ENCODE results near the gene UMPS. TPM values are rescaled to one million over a fixed set of nuclear protein-coding genes. Genes with fewer than 3 reads are reported as not detected.

The UMPS gene
- total RNA-seq, 4 donors from 2014 or later, result 15.6 to 28.4 (median 23.0) TPM

GRCh38 chr3:124774841-124775402 is 44.7 kb downstream of the UMPS start:
- no peak for TF ChIP-seq POLR2A (IDR thresholded peaks at IDR 0.05)
- TF ChIP-seq CTCF (IDR thresholded peaks at IDR 0.05), result no peak
- Histone ChIP-seq H3K4me3 (no peak overlapping the region), H3K4me1 (peaks cover 0 to 28% (median 0%) of the 10 kb centered on the region in 4 donors), H3K27me3 (no peaks in the 10 kb centered on the region), H3K9me3 (no peaks in the 10 kb centered on the region), H3K27ac (no peak overlapping the region), H3K36me3 (peaks cover 0 to 11% (median 0%) of the 10 kb centered on the region in 3 donors)
- DNase-seq, result no peak

GRCh38 chr3:124775877-124776276 is 45.6 kb downstream of the UMPS start:
- no peak for DNase-seq
- Histone ChIP-seq H3K4me3 (no peak overlapping the region), H3K27ac (no peak overlapping the region), H3K27me3 (no peaks in the 10 kb centered on the region), H3K4me1 (peaks cover 0 to 30% (median 0%) of the 10 kb centered on the region in 4 donors), H3K9me3 (no peaks in the 10 kb centered on the region), H3K36me3 (peaks cover 0 to 11% (median 0%) of the 10 kb centered on the region in 3 donors)
- TF ChIP-seq POLR2A (IDR thresholded peaks at IDR 0.05), result no peak
- no peak for TF ChIP-seq CTCF (IDR thresholded peaks at IDR 0.05)

DNA sequence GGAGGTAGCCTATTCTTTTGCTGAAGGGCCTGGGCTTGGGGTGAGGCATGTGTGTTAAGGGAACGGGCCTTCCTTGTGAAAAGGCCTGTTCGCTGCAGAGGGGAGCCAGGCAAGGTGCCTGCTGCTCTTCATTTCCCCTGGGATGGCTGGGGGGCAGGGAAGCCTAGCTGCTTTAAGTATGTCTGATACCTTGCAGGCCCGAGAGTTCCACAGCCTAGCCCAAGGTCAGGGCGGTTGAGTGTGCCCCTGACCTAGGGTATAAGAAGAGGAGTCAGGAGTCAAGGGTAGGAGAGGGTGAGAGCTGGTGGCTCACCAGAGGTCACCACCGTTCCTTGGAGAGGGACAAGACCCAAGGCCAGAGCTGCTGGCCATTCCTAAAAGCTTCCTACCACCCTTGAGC is 46.6 kb downstream of the UMPS start:
- no peak for DNase-seq
- H3K4me3 ChIP-seq, result no peak overlapping the region
- TF ChIP-seq POLR2A (IDR thresholded peaks at IDR 0.05) (no peak), CTCF (IDR thresholded peaks at IDR 0.05) (no peak)
- H3K4me1 ChIP-seq, result peaks cover 0 to 33% (median 0%) of the 10 kb centered on the region in 4 donors
- no peak overlapping the region for H3K27ac ChIP-seq
- H3K36me3 ChIP-seq, result peaks cover 0 to 11% (median 0%) of the 10 kb centered on the region in 3 donors
- H3K27me3 ChIP-seq, result no peaks in the 10 kb centered on the region
- no peaks in the 10 kb centered on the region for H3K9me3 ChIP-seq

GRCh38 chr3:124777762-124778470 is 47.7 kb downstream of the UMPS start:
- Histone ChIP-seq H3K4me1 (peaks cover 0 to 26% (median 0%) of the 10 kb centered on the region in 4 donors), H3K27me3 (no peaks in the 10 kb centered on the region), H3K4me3 (no peak overlapping the region), H3K36me3 (peaks cover 0 to 11% (median 0%) of the 10 kb centered on the region in 3 donors), H3K9me3 (no peaks in the 10 kb centered on the region), H3K27ac (no peak overlapping the region)
- no peak for TF ChIP-seq CTCF (IDR thresholded peaks at IDR 0.05)
- TF ChIP-seq POLR2A (IDR thresholded peaks at IDR 0.05), result no peak
- DNase-seq, result no peak

- H3K27ac ChIP-seq, result peak overlapping the region in 2 of 4 donors; percentile 76 to 90
- no peak for DNase-seq
- no peaks in the 10 kb centered on the region for H3K9me3 ChIP-seq
- no peaks in the 10 kb centered on the region for H3K27me3 ChIP-seq
- TF ChIP-seq POLR2A (IDR thresholded peaks at IDR 0.05) (no peak), CTCF (IDR thresholded peaks at IDR 0.05) (no peak)
- no peaks in the 10 kb centered on the region for H3K36me3 ChIP-seq
- H3K4me1 ChIP-seq, result peaks cover 0 to 26% (median 0%) of the 10 kb centered on the region in 4 donors
- no peak overlapping the region for H3K4me3 ChIP-seq
Measured at GRCh38 chr3:124779116-124779515, 48.9 kb downstream of the UMPS start.

Measured in Peyer's patch (tissue), 4 donors.